A204.1 (cell line): ENCODE measurements around the gene CEP104.

Source experiments
- FAIRE-seq: peaks from 2 replicates; lab custom pipeline; 2012; peaks lifted over from hg19 to GRCh38; lab: Jason Lieb, UNC

CEP104 gene

GRCh38 chr1:3777647-3778589 is 79.1 kb downstream of the CEP104 start:
- no peak for FAIRE-seq

- no peak for FAIRE-seq
Measured at GRCh38 chr1:3777078-3777547, 79.9 kb downstream of the CEP104 start.

DNA sequence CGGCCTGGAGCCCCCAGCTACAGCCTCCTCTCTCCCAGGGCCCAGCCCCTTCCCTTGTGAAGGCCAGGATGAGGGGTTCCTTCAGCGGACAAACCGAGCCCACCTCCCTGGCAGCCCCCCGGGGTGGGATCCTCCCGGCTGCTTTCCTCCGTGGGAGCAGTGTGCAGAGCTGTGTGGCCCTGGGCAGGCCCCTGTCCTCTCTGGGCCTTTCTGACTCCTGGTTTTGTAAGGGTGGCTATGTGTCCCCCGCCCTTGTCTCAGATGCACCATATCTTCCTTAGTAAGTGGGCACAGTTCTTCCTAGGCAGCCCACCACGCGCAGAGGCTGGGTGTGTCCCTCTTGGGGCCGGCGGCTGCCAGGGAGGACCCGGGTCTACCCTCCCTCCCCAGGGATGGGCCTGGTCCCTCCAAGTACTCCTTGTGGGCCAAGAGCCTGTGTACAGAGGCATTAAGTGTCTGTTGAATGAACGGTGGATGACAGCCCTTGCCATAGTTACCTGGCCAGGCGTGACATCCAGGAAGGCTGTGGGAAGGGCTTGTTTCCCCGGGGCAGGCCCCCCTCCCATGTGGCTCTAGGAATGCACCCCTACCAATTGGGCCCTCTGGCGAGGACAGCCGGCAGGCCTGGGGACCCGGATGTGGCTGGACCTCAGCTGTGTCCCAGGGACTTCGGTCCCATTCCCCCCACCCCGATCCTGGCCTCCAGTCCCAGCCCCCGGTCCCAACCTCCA is 80.6 kb downstream of the CEP104 start:
- no peak for FAIRE-seq

DNA sequence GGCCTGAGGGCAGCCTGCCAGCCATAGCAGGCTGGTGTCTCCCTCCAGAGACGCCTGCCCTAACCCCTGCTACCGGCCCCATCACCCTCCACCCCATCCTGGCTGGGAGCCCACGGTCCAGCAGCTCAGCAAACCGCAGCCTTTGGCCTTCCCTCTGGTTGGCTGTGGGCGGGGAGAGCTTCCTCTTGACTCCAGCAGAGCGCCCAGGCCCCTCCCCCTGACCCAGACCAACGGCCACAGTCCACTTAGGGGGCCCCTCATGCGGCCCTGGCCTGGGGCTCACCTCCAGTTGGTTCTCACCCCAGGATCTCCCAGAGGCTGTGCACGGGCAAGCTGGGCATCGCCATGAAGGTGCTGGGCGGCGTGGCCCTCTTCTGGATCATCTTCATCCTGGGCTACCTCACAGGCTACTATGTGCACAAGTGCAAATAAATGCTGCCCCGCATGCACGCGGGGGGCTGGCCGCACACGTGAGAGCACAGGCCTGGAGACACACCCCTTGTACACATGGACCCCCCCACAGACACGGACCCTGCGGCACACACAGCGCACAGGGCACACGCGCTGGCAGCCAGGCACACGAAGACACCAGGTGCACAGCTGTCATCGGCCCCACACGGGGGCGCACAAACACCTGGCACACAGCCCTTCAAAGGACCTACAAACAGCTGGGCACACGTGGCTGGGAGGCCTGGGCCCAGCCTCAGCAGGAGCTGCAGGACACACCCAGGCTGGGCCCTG is 81.4 kb downstream of the CEP104 start:
- FAIRE-seq = no peak

DNA sequence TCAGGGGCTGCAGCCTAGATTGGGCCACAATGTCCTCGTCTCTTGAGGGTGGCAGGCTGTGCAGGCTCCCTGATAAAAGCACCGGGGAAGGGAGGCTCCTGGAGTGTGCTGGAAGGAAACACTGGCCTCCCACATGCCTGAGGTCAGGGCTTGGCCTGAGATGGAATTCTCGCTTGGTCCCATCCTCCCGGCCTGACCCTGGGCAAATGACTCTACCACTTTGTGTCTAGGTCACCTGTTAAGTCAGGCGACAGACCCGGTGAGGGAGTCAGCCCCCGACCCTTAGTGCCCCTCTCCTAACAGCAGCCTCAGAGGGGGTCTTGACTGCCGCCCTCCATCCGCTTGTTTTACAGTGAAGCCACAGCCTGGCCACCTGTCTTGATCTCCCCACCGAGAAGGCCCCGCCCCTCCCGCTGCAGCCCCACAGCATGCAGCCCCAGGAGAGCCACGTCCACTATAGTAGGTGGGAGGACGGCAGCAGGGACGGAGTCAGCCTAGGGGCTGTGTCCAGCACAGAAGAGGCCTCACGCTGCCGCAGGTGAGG is 82.0 kb downstream of the CEP104 start:
- FAIRE-seq = no peak

- no peak for FAIRE-seq
Measured at GRCh38 chr1:3774276-3774945, 82.6 kb downstream of the CEP104 start.

DNA sequence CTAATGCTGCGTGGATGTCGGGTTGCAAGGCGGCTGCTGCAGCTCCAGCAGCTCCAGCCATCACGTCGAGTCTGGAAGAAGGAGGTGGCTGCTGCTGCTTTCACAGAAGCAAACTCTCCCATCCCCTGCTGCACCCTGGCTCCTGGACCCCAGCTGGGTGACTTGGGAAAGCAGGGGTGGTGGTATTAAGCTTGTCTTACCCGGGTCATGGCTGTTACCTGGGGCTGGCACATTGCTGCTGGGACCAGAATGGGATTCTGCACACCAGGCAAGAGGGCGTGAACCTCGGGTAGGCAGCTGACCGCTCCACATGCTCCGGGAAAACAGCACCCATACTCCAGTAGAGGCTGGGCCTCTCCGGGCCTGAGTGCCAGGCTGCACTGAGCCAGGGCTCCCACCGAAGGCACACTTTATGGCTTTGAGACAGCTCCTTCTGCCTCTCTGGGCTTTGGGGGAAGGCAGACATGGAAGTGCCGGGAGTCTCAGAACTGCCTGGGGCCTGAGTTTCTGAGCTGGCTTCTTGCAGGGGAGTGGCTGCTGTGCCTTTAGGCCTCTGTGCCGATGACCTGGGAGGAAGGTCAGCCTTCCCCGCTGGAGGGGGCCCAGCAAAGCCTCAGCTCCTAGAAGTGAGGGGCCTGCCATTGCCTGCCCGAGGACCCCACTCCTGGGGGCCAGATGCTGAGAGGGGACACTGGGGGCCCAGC is 83.3 kb downstream of the CEP104 start:
- no peak for FAIRE-seq

GRCh38 chr1:3772715-3773571 is 84.1 kb downstream of the CEP104 start, which contains the start of gene SMIM1:
SMIM1 (plus strand) TSS chr1:3772749; CDS start chr1:3775374, 2,625 bp downstream.
- no peak for FAIRE-seq

DNA sequence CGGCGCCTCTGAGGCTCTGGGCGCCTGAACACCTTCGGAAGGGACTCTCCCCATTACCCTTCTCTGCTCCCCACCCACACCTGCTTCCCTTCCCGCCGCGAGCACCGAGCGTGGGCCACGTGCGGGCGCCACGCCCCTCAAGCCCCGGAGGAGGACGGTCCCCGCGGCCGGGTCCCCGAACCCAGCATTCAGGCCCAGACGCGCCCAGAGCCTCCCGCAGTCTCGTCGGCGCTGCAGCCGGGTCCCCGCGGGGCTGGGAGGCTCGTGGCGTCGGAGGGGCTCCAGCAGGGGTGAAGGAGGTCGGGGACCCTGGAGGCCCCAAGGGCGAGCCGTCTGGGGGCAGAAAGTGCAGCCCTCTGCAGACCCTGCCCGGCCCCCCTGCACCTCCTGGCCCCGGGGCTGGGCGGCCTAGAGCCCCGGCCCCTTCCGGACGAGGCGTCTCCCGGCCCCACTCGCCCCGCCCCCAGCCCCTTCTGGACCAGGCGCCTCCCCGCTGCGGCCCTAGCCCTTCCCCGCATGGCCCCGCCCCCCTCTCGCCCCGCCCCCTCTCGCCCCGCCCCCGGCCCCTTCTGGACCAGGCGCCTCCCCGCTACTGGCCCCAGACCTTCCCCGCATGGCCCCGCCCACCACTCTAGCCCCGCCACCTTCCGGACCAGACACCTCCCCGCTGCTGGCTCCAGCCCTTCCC is 84.8 kb downstream of the CEP104 start:
- no peak for FAIRE-seq

GRCh38 chr1:3771108-3772026 is 85.6 kb downstream of the CEP104 start:
- no peak for FAIRE-seq

GRCh38 chr1:3770047-3770765 is 86.8 kb downstream of the CEP104 start:
- no peak for FAIRE-seq

- FAIRE-seq = no peak
Measured at GRCh38 chr1:3768811-3769390, 88.1 kb downstream of the CEP104 start.

DNA sequence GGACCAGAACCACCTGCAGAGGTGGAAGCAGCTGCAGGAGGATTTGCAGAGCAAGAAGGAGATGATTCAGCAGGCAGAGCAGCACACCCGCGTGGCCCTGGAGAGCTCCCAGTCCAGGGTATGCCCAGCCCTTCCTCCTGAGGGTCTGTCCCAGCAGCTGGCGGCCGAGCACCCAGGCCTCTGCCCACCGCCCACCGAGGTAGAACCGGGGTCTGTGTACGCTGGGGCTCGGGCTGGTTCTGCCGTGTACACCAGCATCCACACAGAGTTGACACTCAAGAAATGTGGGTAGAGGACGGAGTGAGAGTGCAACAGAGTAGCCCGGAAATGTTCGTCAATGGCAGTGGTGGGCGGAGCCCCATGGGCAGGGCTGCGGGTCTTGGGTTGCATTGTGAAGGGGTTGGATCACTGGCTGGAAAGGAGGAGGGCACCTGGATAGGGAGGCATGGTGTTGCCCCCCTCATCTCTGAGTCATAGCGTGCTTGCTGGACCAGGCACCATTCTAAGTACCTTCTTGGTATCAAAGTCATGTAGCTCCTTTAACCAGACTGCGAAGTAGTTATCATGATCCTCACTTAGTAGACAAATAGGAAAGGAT is 89.6 kb downstream of the CEP104 start:
- FAIRE-seq = no peak

DNA sequence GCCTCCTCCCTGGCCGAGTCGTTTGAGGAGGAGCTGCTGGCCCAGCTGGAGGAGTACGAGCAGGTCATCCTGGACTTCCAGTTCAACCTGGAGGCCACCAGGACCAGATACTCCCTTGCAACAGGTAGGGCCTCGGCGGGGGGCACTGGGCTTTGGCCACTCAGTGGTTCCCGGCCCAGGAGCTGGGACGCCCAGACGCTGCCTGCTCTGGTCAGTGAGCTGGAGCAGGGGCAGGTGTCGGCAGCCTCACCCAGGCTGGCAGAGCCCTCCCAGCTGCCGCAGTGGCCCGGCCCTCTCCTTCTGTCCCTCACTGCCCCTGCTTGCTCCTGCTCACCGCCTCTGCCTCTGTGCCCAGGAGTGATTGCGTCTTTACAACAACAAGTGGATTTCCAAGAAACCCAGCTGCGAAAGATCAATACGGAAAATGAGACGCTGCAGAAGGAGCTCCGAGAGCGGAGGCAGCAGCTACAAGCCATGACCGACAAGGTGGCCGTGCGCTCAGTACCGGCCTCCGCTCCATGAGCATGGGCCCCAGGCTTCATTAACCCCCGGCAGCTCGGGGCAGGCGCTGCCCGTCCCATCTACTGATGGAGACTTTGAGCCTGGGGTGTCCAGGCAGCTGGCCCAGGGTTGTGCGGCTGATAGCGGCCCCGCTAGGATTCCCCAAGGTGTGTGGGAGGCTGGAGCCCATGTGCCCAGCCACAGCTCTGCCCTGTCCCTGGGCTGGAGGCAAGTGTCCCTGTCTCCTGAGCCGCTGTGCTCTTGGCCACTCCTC is 93.5 kb downstream of the CEP104 start:
- no peak for FAIRE-seq

DNA sequence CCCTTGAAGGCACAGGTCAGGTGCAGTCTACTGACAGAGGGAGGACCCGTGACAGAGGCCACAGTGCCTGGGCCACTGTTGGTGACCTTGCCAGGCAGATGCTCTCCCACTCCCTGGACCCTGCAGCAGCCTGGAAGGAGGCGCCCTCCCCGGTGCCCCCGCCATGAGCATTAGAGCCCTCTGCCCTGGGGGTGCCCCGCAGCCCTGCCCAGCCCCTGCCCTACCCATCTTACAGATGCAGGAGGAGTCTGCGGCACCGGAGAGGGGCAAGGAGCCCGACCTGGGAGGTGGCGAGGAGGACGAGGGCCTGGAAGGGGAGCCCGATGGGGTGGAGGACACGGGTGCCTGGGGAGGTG is 94.2 kb downstream of the CEP104 start:
- no peak for FAIRE-seq
